KOPT-K1 (cell line): ENCODE measurements around the gene ATRIP.

Experiments
- H3K27ac ChIP-seq: fragments of 200-600 bp; sonication (generic); 2 replicates; pipeline ENCODE4 v1.5.1; 2016; ENCODE audit warnings: antibody characterized with exemption, mild to moderate bottlenecking, low read depth, low read length; ENCODE audit not compliant: poor library complexity, severe bottlenecking
- H3K36me3 ChIP-seq: fragments of 200-600 bp; sonication (generic); 2 replicates; pipeline ENCODE4 v1.5.1; 2017; ENCODE audit warnings: antibody characterized with exemption, mild to moderate bottlenecking, low read length, moderate library complexity; ENCODE audit not compliant: insufficient read depth
- H3K9me3 ChIP-seq: fragments of 200-600 bp; sonication (generic); 2 replicates; pipeline ENCODE4 v1.5.1; 2017; ENCODE audit warnings: antibody characterized with exemption, low read length, mild to moderate bottlenecking; ENCODE audit not compliant: insufficient read depth, poor library complexity, severe bottlenecking

Gene ATRIP

DNA sequence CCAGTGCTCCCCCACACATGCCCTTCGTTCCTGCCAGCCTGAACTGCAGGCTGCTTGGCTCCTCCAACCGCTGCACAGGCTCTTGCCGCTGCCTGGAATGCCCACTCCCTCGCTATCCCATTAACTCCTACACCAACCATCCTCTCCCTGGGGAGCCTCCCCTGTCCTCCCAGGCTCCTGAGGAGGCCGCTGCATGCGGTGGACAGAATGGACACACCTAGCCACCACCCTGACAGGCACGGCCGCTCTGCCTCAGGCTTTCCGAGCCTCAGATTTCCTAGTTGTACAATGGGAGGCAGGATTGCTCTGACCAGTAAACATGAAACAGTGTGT lies 18.9 kb upstream of the ATRIP start:
- peaks cover 5% of the 10 kb centered on the region; the same call in 1 of the 2 replicates for H3K36me3 ChIP-seq
- no peak overlapping the region for H3K27ac ChIP-seq
- H3K9me3 ChIP-seq = no peaks in the 10 kb centered on the region

DNA sequence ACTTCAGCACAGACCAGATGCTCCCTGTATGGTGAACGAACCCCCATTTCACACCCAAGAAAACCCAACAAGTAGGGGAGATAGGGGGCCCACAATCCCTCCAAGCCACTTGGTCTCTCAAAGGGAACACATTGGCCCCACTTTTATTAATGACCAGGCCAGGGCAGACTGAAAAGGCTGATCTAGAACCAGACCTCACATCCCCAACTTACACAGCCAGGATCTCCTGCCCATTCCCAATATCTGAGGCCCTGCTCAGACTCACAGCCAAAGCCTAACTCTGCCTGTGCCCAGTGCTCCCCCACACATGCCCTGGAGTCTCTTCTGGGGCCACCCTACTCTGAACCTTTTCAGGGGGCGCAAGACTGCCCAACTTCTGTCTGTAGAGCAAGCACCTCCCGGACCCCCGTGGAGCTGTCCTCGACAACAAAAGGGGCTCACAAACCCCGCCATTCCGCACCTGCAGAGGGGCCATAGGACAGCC lies 18.4 kb upstream of the ATRIP start:
- Histone ChIP-seq H3K36me3 (peaks cover 11% of the 10 kb centered on the region), H3K9me3 (no peaks in the 10 kb centered on the region), H3K27ac (no peak overlapping the region)

DNA sequence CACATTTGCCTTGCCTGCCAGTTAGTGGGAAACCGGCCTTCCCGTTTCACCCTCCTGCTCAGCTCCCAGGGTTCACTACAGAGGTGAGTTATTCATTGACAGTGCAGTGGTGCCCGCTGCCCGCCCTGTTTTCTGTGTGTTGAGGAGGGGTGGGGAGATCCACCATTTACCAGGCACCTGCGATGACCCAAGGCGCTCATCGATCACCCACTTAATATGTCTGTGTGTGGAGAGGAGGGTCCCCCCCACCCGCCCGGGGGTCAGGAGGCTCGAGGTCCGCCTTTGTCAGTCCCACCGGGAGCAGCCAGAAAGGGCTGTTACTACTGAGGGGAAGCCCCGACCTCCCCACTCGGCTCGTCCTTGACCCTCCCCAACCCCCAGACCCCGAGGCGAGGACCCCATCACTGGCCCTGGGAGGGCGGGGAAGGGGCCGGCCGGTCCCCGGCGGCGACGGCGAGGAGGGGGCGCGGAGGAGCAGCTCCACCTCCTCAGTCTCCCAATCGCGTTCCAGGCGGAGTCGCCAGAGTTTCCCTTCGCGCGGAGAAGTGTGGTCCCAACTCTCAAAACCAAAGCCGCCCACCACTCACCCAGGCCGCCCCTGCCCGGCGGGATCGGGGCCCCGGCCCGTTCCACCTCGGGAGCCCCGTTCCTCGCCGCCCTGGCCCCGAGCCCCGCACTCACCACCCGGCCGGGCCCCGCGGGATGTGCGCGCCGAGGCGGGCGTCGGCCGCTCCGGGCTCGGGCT lies 17.8 kb upstream of the ATRIP start:
- Histone ChIP-seq H3K36me3 (peaks cover 17% of the 10 kb centered on the region), H3K27ac (no peak overlapping the region), H3K9me3 (no peaks in the 10 kb centered on the region)

DNA sequence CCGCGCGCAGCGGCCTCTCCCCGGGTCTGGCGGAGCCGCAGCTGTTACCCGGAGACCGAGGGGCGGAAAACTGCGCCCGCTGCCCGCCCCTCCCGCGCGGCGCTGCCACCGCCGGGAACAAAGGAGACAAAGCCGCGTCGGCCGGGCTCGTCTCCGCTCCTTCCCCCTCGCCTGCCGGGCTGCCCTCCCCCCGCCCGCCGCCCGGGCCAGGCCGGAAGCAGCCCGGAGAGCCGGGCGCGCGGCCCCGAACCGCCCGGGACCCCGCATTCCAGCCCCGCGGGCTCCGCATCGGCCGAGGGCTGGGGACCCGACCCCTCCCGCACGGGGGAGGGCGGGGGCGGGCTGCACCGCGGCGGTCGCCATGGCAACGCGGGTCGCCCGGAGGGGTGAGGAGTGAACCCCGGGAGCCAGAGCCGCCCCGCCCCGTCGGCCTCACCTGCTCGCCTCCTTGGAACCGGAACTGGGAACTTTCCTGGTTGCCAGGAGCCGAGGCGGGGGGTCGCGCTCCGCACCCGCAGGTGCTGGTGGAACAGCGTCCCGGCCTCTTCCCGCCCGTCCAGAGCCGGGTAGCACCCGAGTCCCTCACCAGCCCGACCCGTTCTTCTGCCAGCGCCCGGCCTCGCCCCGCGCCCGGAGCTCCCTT lies 17.1 kb upstream of the ATRIP start:
- Histone ChIP-seq H3K27ac (no peak overlapping the region), H3K9me3 (no peaks in the 10 kb centered on the region), H3K36me3 (peaks cover 23% of the 10 kb centered on the region)

DNA sequence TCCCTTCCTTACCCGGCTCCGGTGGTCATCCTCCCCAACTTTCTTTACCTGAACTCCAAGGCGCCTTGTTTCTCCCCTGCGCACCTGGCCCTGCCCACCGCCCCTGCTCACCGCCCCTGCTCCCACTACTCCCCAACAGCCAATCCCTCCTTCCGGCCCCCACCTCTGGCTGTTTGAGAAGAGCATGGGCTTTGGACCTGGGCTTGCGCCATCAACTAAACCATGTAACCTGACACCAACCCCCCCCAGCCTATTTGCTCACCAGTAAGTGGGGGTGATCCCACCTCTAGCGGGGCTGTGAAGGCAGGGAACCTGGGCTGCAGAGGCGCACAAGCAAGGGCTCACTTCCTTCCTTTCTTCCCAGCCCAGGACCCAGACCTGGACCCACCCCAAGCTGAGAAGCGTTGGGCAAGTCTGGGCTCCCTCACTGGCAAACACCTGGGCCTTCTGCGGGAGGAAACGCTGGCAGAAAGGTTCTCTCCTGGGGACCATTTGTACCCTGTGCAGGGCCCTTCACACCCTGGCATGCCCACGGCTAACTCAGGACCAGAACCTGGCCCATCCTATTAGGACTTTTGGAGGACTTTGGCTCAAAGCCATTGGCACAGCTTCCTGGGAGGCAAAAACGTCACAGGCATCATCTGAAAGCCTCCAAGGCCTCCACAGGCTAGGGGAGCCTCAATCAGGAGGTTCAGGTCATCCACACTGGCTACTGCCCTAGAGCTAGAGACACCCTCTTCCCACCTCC lies 16.4 kb upstream of the ATRIP start, which contains the start of gene PLXNB1:
PLXNB1 (minus strand) TSS at position 127 of the 748 bp plus-strand sequence. CDS start 5,475 bp downstream, outside the sequence.
- Histone ChIP-seq H3K36me3 (peaks cover 23% of the 10 kb centered on the region), H3K27ac (no peak within 1 kb of the TSS), H3K9me3 (no peaks in the 10 kb centered on the region)

DNA sequence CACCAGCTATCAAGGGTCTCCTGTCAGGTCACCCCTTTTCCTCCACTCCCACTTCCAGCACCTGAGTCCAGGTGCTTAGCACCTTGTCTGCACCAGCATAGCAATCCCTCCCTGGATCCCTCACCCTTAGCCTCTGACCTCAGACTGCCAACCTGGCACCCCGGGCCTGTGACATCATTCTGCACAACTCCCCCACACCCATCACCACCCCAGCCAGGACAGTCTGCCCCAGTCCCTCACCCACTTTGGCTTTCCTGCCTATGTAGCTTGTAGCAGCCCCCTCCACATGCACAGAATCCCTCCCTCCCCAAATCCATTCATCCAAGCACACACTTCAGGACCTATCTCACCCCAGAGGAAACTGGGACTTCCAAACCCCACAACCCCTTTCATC lies 15.8 kb upstream of the ATRIP start:
- Histone ChIP-seq H3K36me3 (peaks cover 23% of the 10 kb centered on the region), H3K9me3 (no peaks in the 10 kb centered on the region), H3K27ac (no peak overlapping the region)

DNA sequence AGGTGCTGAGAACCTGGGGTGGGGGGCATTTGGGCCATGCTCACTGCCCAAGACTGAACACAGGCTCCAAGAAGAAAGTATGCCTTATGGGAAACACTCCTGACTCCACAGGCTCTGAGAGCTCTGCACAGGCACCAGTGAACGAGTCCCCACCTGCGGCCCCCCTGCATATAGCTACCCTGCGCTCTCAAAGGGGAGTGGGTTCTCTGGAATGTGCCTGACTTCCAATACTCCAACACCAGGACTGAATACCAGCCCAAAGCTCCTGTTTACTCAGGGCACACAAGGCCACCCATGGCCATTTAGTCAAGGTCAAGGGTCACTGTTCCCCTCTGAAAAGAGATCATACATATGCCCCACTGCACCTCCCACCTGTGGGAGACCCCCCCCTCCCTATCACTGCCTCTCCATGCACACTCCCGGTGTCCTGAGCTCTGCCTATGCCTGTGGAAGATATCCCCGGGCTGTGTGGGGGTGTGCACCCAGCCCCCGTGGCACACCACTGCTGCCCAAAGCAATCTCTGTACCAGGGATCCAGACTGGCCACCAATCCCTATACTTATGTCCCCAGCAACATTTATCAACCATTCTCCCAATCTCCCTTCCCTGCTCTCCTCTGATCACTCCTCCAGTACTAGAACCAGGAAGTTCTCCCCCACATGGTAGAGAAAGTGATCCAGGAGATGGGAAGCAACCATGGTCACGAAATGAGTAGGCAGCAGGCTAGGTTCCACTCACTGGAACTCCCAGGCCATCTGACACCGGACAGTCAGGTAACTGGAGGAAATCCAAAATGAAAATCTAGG lies 15.1 kb upstream of the ATRIP start:
- Histone ChIP-seq H3K36me3 (peaks cover 23% of the 10 kb centered on the region), H3K9me3 (no peaks in the 10 kb centered on the region), H3K27ac (no peak overlapping the region)

DNA sequence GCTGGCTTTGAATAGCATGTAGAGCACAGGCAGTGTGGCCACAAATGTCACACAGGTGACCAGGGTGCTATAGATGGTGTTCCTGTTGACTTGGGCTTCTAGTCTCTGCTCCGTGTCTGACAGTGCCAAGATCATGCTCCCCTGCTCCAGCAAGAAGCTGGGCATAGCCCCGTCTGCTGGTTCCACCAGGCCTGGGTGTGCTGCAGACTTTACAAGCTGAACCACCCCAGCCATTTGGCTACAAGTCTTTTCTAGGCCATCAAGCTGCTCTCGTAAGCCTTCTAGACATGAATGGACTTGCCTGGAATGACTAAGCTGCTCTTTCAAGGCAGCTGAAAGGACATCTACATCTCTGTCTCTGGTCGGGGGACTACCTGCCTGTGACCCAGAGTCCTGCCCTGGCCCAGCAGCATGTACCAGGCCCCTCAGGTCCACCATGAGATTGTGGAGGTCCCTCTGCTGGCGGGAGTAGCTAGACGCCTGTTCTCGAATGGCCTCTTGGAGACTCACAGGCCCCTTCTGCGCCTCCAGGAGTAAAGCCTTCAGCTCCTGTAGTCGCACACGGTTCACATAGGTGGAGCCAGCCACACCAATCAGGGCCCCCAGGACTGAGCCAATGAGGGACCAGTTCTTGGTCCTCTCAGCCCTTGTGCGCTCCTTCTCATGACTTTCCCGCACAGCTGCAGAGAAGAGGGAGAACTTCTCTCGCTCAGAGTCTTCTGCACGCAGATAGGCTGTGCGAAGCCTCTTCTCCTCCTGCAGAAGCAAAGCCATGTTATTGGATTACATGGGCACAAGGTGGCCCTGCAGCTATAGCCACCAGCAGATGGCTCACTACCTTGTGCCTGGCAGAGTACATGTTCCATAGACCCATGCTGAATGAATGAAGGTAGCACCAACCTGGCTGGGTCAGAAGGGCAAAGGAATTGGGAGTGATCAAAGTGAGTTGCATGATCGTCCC lies 13.8 kb upstream of the ATRIP start:
- no peaks in the 10 kb centered on the region for H3K9me3 ChIP-seq
- H3K36me3 ChIP-seq = peaks cover 23% of the 10 kb centered on the region
- H3K27ac ChIP-seq = no peak overlapping the region

DNA sequence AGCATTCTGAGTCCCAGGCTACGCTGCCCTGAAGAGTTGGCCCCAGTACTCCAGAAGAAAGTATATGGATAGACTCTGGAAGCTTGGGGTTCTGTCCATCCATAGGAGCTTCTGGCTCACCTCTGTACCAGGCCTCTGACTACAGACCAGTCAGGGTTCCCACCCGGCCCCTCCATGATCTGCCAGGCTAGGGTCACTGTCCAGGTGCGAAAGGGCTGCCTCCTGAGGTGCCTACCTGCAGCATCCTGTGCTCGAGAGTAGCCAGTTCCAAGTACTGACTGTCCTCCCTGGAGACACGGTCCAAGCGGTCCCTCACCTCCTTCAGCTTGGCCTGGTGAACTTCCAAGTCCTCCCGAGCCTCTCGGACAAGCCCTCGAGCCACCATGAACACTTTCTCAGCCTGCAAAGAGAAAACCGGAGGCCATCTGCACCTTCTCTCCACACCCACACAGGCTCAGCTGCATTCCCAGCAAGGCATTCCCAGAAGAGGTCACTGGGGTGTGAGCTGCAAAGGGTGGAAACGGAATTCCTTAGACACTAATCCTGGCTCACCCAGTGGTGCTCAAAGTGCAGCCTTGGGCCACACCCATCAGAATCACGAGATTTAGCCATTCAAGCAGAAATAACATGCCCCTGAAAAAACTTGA lies 12.9 kb upstream of the ATRIP start:
- Histone ChIP-seq H3K9me3 (no peaks in the 10 kb centered on the region), H3K27ac (no peak overlapping the region), H3K36me3 (peaks cover 23% of the 10 kb centered on the region)

DNA sequence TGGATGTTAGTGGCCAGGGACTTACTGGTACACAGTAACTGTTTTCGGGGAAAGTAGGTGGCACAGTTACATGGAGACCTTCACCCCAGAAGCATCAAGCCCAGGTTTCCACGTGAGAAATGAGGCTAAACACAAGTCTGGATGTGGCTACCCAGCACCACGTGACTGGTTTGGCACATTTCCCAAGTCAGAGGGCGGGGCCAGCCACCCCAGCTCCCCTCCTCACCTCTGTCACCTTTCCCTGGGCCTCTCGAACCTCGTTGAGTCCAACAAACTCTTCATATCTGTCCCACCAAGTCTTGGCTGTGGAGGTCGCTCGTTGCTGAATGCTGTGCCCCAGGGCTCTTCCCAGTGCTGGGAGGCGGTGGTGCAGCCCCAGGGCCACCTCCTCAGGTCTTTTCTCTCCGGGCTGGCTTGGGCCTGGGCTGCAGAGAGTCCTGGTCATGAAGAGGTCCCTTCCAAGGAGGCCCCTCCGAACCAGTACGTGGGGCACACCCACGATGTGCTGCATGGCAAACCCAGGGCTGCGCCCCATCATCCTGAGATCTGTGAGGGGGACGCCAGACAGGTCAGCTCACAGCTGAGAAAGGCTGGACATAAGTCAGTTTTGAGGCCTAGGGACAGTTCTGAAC lies 11.8 kb upstream of the ATRIP start:
- Histone ChIP-seq H3K27ac (no peak overlapping the region), H3K36me3 (peaks cover 23% of the 10 kb centered on the region), H3K9me3 (no peaks in the 10 kb centered on the region)

DNA sequence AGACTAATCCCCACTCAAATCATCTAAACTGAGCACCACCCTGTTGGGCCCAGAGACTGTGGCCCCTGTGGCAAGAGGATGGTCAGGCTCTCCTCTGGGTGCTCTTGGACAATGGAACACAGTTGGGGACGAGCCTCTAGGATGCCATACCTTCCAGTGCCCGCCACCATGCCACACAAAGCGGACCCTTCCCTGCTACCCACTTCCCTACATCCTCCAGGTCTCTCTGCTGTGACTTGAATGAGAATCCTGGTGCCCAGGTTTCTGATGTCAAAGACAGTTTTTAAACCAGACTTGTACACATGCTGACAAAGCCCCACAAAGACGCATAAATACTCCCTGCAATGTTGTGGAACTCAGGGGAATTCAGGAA lies 11.3 kb upstream of the ATRIP start:
- H3K9me3 ChIP-seq = no peaks in the 10 kb centered on the region
- peaks cover 23% of the 10 kb centered on the region for H3K36me3 ChIP-seq
- no peak overlapping the region for H3K27ac ChIP-seq

DNA sequence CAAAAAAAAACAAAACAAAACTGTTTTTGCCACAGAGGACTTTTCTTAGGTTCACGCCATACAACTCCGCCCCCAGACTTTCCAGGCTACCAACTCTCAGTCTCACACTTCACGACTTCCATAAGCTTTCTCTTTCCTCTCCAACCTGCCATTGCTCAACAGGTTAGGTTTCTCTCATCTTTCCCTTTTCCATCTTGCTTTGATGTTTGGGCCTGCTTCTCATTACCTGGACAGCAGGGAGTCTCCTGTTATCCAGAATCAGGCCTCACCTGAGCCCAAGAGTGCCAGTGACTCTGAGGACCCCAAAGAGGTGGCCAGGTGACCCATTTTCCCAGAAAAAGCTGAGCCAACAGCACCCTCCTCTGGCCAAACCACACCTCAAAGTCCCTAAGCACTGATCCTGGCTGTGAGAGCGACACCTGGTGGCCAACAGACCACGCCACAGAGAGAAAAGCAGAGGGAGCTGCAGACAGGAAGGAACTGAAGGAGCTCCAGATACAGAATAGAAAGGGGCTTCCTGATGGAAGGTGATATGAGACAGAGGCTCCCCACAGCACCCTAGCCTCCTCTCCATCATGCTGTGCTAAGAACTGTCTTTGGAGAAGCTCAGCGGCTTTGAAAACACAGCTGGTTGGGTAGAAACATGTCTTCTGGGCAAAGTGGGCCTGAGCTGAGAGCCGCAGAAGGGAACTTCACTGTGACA lies 10.6 kb upstream of the ATRIP start:
- no peak overlapping the region for H3K27ac ChIP-seq
- no peaks in the 10 kb centered on the region for H3K9me3 ChIP-seq
- H3K36me3 ChIP-seq = peaks cover 23% of the 10 kb centered on the region

DNA sequence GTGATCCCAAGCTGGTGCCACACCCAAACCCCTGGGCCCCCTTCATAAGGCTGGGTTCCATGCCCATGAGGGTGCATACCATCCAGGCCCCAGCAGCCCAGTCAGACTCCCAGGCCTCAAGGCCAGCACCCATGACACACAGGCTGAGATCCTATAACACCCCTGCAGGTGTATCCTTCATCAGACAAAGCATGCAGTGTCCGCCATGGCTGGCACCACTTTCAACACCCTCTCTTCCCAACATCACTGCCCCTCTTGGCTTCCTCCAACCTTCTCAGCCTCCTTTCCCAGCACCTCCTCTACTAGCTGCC lies 10.1 kb upstream of the ATRIP start:
- no peak overlapping the region for H3K27ac ChIP-seq
- H3K36me3 ChIP-seq = peaks cover 24% of the 10 kb centered on the region
- no peaks in the 10 kb centered on the region for H3K9me3 ChIP-seq
